Ureter (tissue), 1 donor: ENCODE data around the gene NSMCE4A. TPM values are rescaled to one million over a fixed set of nuclear protein-coding genes. Genes with fewer than 3 reads are reported as not detected.
"Not testable (repeated sequence)": the region's sequence is repeated elsewhere in the genome, so short reads cannot be mapped to it uniquely, and the experiment has no call there.

Experiments
- DNase-seq: peaks from one replicate; pipeline ENCODE4 v3.0.0-alpha.2; 2020; ENCODE audit warnings: low spot score
- total RNA-seq: library from RNA; stranded (reverse); gene quantifications from one replicate; pipeline ENCODE4 v1.2.4, GENCODE V29; 2023
- donor health status: DM: yes; HTN: yes; CAD: no.

NSMCE4A gene
- total RNA-seq, 1 donor from 2014 or later = 73.7 TPM

DNA sequence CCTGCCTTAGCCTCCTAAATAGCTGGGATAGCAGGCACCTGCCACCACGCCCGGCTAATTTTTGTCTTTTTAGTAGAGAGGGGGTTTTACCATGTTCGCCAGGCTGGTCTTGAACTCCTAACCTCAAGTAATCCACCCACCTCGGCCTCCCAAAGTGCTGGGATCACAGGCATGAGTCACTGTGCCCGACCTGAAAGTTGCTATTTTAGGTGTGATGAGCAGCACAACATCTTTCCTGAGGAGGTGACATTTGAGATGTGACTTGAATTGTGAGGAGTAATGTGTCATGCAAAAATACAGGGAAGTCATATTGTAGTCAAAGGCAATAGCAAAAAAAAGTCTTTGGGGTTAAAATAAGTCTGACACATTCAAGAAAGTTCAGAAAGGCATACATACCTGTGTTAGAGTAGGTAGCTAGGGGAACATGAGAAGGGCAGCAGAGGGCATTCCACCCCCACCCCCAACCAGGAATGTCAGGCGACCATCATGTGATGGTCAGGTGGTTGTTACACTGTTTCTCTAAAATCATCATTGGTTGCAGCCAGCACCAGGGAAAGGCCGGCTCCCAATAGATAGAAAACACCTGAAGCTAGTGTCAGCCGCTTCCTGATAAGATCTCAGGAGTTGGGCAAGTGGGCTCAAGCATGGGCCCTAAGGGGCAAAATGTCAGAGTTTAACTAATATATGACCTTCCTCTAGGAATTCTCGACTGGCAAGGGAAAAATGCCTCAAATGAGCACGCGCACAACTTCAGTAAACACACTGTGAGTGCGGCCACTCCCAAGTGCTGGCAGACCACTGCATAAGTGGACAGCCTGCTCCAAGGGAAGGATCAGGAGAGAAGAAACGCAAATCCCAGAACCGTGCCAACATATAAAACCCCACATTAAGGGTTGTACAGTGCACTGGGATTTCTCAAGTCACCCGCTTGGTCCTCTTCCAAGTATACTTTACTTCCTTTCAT lies 13.6 kb upstream of the NSMCE4A start, which contains the start of gene TACC2:
TSS of gene TACC2 (plus strand) at position 803 of the 964 bp plus-strand sequence. CDS start 32,819 bp downstream, outside the sequence.
- no peak for DNase-seq

DNA sequence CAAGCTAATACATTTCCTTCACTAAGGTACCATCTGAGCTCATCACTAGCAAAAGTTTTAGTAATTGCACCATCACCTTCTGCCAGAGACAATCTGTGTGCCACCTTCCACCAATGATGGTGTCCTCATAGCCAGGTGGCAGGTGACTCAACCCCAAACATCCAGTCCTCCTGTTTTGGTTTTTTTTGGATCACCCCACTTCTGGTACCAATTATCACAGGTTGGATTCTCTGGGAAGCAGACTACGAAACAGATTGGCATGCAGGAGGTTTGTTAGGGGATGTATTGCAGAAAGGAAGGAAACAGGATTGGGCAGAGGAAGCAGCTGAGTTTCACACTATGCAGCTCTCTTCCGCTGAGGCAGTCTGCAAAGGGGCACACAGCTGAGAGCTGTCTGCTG lies 9.4 kb upstream of the NSMCE4A start:
- DNase-seq = no peak

DNA sequence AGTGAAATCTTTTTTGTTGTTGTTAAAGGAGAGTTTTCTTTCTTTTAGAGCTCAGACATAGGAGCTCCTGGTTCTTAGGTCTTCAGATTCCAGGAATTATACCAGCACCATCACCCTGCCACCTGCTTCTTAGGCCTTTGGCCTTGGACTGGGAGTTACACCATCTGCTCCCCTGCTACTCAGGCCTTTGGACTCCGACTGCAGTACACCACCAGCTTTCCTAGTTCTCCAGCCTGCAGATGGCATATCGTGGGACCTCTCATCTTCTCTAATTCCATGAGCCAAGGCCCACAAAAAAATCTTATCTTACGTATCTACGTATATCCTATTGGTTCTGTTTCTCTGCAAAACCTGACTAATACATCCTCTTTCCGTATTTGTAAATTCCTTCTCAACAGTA lies 8.8 kb upstream of the NSMCE4A start:
- DNase-seq = no peak

DNA sequence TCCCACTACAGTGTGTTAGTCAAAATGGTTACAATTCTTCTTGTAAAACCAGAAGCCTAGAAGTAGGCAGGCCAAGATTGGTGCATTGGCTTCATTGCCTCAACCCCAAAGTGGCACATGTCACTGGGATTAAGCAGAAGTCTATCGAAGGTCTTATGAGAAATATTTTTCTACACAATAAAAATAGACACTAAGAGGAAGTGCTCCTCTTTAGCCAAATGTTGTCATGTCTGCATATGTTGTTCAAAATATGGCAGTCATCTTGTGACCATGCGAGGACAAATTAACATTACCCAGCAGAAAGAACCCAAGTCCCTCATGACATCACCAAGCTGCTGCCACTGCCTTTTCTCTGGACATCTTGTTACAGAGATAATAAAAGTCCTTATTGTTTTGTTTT lies 6.3 kb upstream of the NSMCE4A start:
- DNase-seq = no peak

DNA sequence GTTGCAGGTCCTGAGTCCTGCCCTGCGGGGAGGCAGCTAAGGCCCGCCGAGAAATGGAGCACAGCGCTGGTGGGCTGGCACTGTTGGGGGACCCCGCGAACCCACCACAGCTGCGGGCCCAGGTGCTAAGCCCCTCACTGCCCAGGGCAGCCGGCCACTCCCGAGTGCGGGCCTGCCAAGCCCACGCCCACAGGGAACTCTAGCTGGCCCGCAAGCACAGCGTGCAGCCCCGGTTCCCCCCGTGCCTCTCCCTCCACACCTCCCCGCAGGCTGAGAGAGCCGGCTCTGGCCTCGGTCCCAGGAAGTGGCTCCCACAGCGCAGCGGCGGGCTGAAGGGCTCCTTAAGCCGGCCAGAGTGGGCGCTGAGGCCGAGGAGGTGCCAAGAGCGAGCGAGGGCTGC lies 3.5 kb upstream of the NSMCE4A start:
- no peak for DNase-seq

DNA sequence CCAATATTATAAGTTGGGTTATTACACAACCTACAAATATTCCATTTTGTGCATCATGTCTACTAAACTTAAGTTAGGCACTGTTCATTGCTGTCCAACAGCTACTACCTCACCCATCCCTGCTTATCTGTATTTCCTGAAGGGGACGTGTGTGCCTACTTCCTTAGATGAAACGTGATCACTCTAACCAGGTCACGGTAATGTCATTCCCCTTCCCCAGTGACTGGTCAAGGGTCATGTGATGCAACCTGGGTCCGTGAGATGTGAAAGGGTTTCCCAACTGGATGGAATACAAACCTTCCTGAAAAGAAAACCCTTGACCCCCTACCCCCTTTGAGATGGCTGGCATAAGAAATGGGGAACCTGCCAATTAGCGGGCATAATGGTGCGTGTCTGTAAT lies 1.6 kb upstream of the NSMCE4A start:
- no peak for DNase-seq

DNA sequence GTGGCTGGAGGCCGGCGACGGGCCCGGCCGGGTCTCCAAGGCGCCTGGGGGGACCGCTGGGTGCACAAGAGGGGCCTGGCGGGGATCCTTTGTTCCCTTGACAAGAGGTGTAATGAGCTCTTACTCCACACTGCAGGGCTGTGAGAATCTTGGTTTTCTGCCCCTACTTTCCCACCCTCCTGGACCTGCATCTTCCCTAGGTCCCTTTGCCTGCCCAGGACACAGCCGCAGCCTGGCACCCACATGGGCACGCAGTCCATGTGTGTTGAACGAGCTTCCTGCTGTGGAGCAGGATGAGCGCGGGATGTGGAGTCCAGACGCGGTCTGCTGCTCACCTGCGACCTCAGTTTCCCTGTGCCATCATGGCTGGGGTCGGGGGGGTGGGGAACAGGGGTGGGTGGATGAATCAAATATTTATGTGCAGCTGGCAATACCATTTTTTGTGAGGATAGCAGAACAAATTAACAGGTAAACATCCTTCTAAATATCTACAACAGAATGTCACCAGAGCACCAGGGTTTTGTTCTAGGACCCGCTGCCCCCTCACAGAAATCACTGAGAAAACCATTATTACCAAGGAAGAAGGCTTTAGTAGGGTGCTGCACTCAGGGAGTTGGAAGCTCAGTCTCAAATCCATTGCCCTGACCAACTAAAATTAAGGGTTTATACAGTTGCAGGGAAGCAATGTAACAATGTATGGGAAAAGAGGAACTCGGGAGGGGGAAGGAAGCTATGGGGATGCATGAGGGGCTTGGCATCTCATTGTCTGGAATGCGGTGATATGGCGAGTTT lies 474 bp upstream of the NSMCE4A start:
- DNase-seq = no peak

DNA sequence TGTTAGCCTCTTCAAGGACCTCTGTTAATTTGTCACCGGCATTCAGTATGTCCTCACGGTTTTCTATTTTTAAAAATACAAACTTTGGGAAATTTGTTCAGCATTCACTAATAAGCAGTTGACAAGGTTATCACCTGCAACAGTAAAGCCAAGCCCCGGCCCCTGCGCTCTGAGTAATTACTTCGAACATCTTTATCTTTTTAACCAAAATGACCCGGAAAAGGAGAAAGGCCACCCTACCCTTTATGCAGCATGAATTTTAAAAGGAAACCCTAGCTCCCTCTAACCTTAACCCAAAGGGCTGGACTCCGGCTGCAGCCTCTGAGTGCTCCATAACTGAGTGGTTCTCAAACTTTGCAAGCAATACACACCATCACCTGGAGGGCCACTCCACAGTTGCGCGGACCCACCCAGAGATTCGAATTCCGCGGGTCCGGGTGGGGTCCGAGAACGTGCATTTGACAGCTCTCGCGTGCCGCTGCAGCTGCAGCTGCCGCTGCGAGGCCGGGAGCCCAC lies 940 bp downstream of the NSMCE4A start:
- DNase-seq = no peak

DNA sequence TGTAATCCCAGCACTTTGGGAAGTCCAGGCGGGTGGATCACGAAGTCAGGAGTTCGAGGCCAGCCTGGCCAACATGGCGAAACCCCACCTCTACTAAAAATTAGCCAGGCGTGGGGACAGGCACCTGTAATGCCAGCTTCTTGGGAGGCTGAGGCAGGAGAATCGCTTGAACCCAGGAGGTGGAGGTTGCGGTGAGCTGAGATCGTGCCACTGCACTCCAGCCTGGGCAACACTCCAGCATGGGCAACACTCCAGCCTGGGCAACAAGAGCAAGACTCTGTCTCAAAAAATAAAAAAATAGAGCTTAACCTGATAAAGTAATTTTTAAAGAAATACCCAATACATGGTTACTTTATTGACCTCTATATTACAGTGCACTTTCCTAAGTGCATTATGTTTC lies 5.9 kb downstream of the NSMCE4A start:
- DNase-seq = not testable (repeated sequence)

DNA sequence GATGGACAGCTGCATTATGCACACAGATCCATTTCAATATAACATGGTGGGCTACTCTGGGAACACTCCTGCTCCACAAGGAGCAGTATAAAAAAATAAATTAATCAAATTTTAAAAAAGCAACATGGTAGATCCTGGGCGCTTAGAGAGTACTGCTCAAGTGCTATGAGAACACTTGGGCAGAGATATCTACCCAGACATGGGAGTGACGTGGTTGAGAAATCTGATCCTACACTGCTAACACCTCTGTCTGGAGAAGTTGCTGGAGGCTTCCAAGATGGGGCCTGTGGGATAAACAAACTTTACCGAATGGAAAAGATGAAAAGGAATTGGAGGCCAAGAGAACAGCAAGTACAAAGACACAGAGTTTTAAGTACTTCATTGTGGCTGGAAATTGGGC lies 9.0 kb downstream of the NSMCE4A start:
- no peak for DNase-seq

DNA sequence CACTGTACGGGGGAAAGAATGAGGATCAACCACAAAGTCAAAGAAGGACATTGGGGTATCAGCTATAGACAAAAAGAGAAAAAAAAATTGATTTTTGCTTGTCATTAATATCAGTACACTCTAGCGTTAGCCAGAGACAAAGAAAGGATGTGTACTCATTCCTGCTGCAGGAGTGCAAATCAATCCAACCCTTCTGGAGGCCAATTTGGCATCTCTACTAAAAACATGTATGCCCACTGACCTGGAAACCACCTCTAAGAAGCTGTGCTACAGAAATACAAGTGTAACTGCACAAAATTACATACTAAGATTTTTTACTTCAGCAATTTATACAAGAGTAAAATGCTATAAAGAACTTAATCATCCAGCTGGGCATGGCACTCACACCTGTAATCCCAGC lies 13.6 kb downstream of the NSMCE4A start:
- no peak for DNase-seq

DNA sequence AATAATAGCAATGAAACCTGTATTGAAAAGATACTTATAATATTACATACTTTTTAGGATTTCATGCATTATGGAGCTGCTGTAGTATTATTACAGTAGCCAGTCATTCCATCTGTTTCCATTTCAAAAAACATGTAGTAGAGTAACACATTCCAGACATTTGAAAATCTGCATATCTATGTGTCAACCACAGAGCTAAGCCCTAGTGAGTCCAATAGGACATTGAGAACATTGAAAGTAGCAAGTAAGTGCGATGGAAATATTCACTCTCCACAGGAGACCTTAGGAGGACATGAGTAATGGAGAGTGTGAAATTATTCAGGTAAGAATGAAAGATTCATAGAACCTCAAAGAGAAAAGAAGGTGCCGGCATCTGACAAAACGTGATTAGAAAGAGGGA lies 15.3 kb downstream of the NSMCE4A start:
- DNase-seq = no peak

DNA sequence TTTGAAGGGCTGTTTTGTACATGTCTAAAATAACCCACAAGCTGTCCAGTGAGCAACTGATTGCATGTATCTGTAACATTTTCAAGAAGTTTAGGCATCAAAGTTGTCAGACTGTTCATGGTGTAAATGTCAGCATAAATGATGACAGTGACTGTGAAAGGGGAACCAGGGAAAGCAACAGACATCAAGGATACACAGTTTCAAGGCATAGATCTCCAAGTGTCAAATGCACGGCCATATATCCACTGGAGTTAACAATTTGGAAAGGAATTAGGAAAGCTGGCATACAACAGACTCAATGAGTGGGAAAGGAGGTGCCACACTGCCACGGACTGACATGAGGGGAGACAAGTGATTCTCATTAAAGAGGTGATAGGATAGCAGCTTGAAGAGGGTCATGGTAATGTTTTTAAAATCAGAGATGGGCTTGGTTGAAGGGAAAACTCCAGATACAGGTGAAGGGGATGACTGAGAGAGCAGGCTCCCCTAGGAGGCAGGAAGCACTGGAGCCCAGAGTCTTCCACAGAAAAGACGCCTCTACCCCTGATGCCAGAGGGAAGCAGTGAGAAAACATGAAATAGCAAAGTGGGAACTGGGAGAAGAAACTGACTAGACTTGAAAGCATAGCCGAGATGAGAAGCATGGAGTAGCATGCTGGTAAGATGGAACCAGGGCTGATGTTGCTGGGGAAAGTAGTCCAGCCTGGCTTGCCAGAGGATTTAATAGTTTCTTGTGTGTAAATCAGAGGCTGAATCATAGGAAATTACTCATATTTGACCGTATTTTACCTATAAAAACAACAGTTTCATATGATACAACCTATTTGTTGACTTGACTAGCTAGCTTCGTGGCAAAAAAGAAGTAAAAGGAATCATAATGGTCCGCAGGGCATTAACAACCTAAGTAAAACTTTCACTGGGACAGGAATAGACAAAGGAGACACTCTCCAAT lies 18.6 kb downstream of the NSMCE4A start:
- no peak for DNase-seq

DNA sequence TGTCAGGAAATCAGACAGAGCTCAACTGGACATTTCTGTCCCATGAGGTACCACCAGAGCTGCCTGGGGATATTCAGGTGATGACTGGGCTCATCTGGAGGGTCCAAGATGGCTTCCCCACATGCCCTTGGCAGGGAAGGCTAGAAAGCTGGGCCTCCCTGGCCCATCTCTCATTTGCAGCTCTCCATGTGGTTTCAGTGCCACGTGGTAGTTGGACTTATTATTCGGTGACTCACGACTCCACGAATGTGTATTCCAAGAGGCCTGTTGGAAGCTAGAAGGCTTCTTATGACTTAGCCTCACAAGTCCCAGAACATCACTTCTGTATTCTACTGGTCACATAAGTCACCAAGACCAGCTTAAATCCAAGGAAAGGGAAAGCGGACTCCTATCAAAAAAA lies 22.8 kb downstream of the NSMCE4A start:
- no peak for DNase-seq

DNA sequence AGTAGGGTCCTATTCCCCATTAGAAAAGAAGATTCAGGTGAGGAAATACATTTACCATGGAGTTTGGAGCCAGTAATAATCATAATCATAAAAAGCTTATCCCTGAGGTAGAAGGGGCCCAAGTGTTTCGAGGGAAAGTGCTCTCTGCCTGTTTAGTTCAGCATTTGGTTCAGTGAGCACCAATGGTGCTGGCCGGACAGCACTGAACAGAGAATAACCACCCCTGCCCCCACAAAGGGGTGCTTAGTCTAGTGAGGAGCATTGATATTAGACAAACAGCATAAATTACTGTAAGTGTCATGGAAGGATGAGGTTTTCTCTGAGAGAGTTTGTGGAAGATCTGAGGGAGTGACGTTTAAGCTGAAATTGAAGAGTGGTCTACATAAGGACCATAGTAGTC lies 25.6 kb downstream of the NSMCE4A start:
- no peak for DNase-seq

DNA sequence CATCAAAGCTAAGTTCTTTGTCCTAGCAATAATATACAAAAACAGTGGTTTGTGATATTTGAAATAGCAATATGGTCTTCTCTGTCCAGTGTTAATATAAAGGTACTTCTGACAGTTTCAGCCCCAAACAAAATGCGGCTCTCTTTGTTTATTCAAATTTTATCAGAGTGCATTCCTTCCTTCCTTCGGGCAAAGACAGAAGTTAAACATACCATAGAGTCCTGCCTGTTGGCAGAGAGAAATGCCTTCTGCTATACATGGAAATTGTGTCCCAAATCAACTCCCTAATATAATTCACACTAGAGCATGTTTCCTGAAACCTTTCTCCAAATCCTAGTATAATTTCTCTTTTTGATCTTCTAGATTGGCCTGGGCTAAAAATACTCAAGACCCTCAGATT lies 26.0 kb downstream of the NSMCE4A start:
- no peak for DNase-seq

DNA sequence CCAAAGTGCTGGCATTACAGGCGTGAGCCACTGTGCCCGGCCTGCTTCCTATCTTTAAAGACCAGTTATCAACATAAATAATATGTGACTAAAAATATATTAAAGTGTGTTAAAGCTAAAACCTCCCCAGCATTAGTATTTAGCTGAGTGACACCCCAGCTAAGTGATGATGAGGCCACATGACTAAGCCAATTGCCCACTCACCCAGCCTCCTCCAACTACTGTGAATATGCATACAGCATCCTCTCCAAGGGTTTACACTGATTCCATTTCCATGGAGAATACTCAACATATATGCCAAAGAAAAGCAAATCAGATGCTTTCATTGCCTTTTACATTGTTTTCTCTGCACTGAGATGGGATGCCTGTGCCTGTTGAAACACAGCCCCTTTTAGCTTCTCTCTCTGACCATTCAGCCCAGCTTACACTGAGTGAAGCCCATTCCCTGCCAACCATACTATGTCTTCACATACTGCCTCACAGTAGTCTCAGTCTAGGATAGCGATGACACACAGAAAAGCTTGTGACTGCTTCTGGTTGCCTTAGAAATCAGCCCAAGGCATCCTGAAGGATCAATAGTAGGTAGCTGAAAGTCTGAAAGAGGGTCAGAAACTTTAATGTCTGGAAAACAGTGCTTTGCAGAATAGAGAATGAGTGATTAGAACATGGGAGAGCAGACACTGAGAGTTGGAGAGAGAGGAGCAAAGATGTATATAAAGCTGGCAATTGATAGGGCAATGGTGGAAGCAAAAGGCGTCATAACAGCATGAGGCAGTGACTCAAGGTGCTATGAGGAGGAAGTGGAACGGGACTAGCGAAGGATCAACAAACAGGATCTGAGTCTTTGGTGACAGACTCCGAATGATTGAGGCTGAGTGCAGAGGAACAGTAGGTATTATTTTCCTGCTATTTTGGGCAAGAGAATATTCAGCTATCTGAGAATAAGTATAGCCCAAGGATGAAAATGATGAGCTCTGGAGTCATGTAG lies 27.4 kb downstream of the NSMCE4A start:
- no peak for DNase-seq

DNA sequence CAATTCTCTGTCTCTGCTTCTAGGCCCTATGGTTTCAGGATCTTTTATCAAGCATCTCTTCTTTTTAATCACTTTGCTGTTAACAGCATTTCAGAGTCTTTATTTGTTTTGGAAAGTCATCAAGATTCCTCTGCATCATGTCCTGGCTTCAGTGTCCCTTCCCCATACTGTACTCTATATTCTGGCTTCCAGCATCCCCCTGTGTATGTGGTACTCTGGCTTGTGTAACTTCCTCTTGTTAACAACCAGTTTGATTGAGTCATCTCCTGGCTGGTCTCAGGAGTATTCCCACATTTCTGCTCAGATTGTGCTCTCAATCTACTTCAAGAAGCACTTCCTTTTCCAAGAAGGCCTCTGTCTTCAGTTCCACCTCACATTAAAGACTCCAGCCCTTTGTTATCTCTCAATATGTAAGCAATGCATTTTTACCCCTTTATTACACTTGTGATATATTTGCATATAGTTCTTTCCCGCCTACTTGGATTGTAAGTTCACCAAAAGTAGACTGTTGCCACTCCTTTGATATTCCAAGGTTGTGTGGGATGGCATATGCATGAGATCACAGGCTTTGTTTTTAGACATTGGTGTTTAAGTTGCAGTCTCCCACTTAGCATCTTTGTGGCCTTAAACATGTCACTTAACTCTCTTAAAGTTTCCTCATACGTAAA lies 32.1 kb downstream of the NSMCE4A start:
- DNase-seq = no peak

DNA sequence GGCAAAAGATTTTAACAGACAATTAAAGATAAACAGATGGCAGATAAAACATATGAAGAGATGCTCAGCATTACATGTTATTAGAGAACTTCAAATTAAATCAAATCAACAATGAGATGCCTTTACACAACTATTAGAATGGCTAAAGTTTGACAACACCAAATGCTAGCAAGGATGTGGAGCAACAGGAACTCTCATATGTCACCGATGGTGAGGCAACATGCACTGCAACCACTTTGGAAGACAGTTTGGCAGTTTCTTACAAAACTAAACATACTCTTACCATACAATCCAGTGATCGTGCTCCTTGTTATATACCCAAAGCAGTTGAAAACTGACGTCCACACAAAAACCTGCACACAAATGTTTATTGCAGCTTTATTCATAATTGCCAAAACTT lies 33.5 kb downstream of the NSMCE4A start:
- no peak for DNase-seq

DNA sequence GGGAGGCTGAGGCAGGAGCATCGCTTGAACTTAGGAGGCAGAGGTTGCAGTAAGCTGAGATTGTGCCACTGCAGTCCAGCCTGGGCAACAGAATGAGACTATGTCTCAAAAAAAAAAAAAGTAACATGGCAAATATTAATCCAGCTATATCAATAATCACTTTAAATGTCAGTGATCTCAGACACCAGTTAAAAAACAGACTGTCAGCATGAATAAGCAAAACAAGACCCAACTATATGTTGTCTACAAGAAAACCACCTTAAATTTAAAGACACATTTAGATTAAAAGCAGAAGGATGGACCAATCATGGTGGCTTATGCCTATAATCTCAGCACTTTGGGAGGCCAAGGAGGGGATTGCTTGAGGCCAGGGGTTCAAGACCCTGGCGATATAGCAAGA lies 38.7 kb downstream of the NSMCE4A start:
- DNase-seq = no peak
